Osteoblast (primary cell): ENCODE measurements around the gene SLBP. TPM values are rescaled to one million over a fixed set of nuclear protein-coding genes. Genes with fewer than 3 reads are reported as not detected.

Source experiments
- DNase-seq: peaks from one replicate; pipeline ENCODE4 v3.0.0; 2011; ENCODE audit warnings: low spot score, mixed read lengths; ENCODE audit not compliant: insufficient read length; ENCODE audit errors: missing footprints
- H2AFZ ChIP-seq: 2 replicates; pipeline ENCODE4 v1.6.0; 2011; ENCODE audit warnings: mild to moderate bottlenecking, low read length
- H3K27ac ChIP-seq: 2 replicates; pipeline ENCODE4 v1.5.1; 2011; ENCODE audit warnings: mild to moderate bottlenecking, low read depth, low read length, moderate library complexity
- H3K27me3 ChIP-seq: 2 replicates; pipeline ENCODE4 v1.6.0; 2012; ENCODE audit warnings: mild to moderate bottlenecking, control low read depth, inconsistent platforms, low read length, moderate library complexity; ENCODE audit not compliant: insufficient read depth
- H3K36me3 ChIP-seq: 2 replicates; pipeline ENCODE4 v1.5.1; 2011; ENCODE audit warnings: mild to moderate bottlenecking, low read length, control low read depth, moderate library complexity; ENCODE audit not compliant: insufficient read depth
- H3K4me1 ChIP-seq: 2 replicates; pipeline ENCODE4 v1.5.1; 2011; ENCODE audit warnings: mild to moderate bottlenecking, low read length, control low read depth, moderate library complexity; ENCODE audit not compliant: insufficient read depth
- H3K4me2 ChIP-seq: 2 replicates; pipeline ENCODE4 v1.6.0; 2011; ENCODE audit warnings: mild to moderate bottlenecking, low read length; ENCODE audit not compliant: insufficient read depth
- H3K4me3 ChIP-seq: fragments of 200-600 bp; sonication (generic); 3 replicates; pipeline ENCODE4 v1.5.1; 2012; ENCODE audit warnings: mild to moderate bottlenecking, low read length, inconsistent platforms; ENCODE audit not compliant: insufficient read depth
- H3K79me2 ChIP-seq: 2 replicates; pipeline ENCODE4 v1.6.0; 2012; ENCODE audit warnings: mild to moderate bottlenecking, low read length, control low read depth, inconsistent platforms; ENCODE audit not compliant: insufficient read depth
- H3K9me3 ChIP-seq: 2 replicates; pipeline ENCODE4 v1.5.1; 2011; ENCODE audit warnings: low read depth, low read length, control low read depth
- H4K20me1 ChIP-seq: 2 replicates; pipeline ENCODE4 v1.6.0; 2012; ENCODE audit warnings: mild to moderate bottlenecking, low read length, control low read depth; ENCODE audit not compliant: insufficient read depth
- total RNA-seq: library from RNA; depleted of rRNA; stranded (reverse); fragments of >200 nt; gene quantifications from 2 replicates; pipeline ENCODE4 v1.2.3, GENCODE V29; 2012
- TF ChIP-seq, protein P1 (sequence below): IDR thresholded peaks from 2 replicates; pipeline ENCODE4 v1.5.1; 2011; ENCODE audit warnings: mild to moderate bottlenecking, low read depth, low read length, moderate library complexity; ENCODE audit errors: extremely low read depth

The SLBP gene
- total RNA-seq, 1 donor: 55.7 TPM

DNA sequence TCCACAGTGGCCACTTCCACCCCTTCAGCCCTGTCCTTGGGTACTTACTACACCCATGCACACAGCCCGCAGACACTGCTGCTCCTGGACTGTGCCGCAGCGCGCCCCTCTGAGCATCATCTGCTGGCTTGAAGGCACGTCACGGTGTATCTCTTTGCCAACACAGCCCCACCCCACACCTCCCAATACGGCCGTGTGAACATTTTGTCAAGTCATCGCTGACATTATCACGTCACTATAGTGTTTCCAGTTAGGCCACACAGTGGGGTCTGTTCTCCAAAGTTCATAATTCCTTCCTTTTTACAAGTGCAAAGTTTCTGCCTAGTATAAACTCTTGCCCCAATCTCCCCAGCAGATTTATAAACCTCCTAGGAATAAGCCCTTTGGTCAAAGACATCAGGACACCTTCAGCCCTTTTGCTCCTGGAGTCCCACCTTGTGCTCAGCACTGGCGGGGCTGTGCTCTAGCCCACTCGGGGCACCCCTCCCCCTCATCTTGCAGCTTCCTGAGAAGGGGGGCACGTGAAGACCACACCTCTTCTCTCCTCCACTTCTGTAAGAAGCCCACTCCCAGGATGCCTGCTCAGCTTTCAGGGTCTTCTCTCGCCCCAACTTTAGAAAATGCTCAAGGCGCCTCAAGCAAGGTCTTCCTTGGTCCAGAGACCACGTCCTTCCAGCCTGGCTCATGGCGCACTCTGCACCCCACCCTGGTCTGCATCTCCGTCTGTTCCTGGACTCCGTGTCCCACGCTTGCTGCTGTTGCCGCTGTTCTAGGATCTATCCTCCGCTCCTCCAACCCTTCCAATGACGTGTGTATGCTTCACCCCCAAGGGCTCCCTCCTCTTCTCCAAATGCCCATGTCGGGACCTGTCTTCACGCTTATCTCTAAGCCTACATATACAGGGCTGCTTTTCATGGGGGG lies 35.3 kb downstream of the SLBP start:
- TF ChIP-seq, protein P1, sequence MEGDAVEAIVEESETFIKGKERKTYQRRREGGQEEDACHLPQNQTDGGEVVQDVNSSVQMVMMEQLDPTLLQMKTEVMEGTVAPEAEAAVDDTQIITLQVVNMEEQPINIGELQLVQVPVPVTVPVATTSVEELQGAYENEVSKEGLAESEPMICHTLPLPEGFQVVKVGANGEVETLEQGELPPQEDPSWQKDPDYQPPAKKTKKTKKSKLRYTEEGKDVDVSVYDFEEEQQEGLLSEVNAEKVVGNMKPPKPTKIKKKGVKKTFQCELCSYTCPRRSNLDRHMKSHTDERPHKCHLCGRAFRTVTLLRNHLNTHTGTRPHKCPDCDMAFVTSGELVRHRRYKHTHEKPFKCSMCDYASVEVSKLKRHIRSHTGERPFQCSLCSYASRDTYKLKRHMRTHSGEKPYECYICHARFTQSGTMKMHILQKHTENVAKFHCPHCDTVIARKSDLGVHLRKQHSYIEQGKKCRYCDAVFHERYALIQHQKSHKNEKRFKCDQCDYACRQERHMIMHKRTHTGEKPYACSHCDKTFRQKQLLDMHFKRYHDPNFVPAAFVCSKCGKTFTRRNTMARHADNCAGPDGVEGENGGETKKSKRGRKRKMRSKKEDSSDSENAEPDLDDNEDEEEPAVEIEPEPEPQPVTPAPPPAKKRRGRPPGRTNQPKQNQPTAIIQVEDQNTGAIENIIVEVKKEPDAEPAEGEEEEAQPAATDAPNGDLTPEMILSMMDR: no peak
- H3K27ac ChIP-seq: no peak overlapping the region
- H4K20me1 ChIP-seq: no peaks in the 10 kb centered on the region
- no peak for DNase-seq
- H3K27me3 ChIP-seq: no peaks in the 10 kb centered on the region
- H2AFZ ChIP-seq: no peak overlapping the region
- H3K4me1 ChIP-seq: no peaks in the 10 kb centered on the region
- no peaks in the 10 kb centered on the region for H3K36me3 ChIP-seq
- no peak overlapping the region for H3K4me3 ChIP-seq
- H3K9me3 ChIP-seq: no peaks in the 10 kb centered on the region
- H3K79me2 ChIP-seq: no peaks in the 10 kb centered on the region
- H3K4me2 ChIP-seq: no peak overlapping the region

DNA sequence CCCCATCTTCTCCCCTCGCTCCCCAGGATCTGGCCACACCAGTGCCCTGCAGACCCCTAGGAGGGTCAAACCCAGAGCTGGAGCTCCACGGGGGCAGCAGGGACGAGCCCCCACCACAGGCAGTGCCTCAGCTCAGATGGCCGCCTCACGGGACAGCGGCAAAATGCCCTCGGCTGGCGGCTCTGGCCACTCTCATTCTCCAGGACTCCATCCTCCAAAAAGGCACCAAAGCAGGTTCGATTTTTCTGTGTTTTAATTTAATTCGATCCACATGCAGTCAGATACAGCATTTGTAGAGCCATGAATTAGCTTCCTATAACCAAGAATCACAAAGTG lies 36.3 kb downstream of the SLBP start:
- Histone ChIP-seq H3K79me2 (no peaks in the 10 kb centered on the region), H3K4me3 (no peak overlapping the region), H3K27ac (no peak overlapping the region), H4K20me1 (no peaks in the 10 kb centered on the region), H3K9me3 (no peaks in the 10 kb centered on the region), H3K36me3 (no peaks in the 10 kb centered on the region), H2AFZ (no peak overlapping the region), H3K27me3 (no peaks in the 10 kb centered on the region), H3K4me2 (no peak overlapping the region), H3K4me1 (no peaks in the 10 kb centered on the region)
- DNase-seq: no peak
- TF ChIP-seq, protein P1: no peak

DNA sequence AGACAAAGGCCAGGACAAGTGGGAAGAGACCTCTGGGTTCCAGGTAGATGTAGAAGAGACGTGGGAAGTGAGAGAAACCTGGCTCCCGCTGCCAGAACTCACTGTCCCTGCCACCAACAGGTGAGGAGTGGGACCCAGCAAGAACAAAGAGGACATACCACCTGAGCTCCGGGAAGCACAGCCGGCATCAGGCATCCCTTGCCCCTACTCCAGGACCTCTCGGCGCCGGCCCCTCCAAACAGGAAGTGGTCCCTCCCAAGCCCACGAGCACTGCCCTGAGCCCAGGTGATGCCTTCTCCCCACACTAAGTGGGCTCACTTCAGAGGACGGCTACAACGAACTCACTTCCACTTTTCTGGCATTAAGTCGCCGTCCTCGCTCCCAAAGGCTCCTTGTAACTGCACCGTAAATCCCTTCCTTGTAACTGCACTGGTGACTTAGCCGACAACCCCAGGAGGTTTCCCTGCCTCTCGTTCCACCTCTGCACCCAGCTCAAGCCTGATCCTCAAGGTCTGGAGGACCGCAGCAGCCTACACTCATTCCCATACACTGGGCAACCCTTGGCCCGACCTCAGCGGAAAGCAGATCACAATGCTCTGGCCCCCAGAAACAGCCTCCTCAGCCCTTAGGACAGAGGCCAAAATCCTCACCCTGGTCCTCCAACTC lies 36.9 kb downstream of the SLBP start:
- no peaks in the 10 kb centered on the region for H3K4me1 ChIP-seq
- no peak overlapping the region for H2AFZ ChIP-seq
- no peak overlapping the region for H3K27ac ChIP-seq
- DNase-seq: peak; percentile 48
- H3K79me2 ChIP-seq: no peaks in the 10 kb centered on the region
- no peaks in the 10 kb centered on the region for H3K36me3 ChIP-seq
- H3K27me3 ChIP-seq: no peaks in the 10 kb centered on the region
- H3K4me3 ChIP-seq: no peak overlapping the region
- H4K20me1 ChIP-seq: no peaks in the 10 kb centered on the region
- TF ChIP-seq, protein P1: no peak
- H3K4me2 ChIP-seq: no peak overlapping the region
- no peaks in the 10 kb centered on the region for H3K9me3 ChIP-seq

DNA sequence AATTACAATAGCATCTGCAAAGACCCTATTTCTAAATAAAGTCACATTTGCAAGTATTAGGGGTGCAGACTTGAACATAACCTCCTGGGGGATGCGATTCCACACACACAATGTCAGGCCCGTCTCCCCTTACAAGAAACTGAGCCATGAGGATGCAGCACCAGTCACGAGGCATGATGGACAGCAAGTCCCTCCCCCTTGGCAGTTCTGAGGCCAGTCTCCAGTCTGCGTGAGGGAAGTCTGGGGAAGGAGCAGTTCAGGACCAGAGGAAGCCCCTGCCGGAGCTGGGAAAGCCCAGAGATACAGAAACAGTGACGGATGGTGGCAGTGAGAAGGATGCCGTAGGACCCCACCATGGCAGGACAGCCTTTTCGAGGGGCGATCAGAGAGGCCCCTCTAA lies 37.4 kb downstream of the SLBP start:
- no peaks in the 10 kb centered on the region for H3K79me2 ChIP-seq
- no peaks in the 10 kb centered on the region for H3K4me1 ChIP-seq
- H2AFZ ChIP-seq: no peak overlapping the region
- no peak for DNase-seq
- no peaks in the 10 kb centered on the region for H4K20me1 ChIP-seq
- no peak overlapping the region for H3K27ac ChIP-seq
- TF ChIP-seq, protein P1: no peak
- H3K4me3 ChIP-seq: no peak overlapping the region
- H3K36me3 ChIP-seq: no peaks in the 10 kb centered on the region
- H3K4me2 ChIP-seq: no peak overlapping the region
- no peaks in the 10 kb centered on the region for H3K27me3 ChIP-seq
- no peaks in the 10 kb centered on the region for H3K9me3 ChIP-seq
